Osteocyte (in vitro differentiated cells): Measurements from ENCODE around the gene PITX3. TPM values are rescaled to one million over a fixed set of nuclear protein-coding genes. Genes with fewer than 3 reads are reported as not detected.
"Not testable (repeated sequence)": the region's sequence is repeated elsewhere in the genome, so short reads cannot be mapped to it uniquely, and the experiment has no call there.

Source experiments
- DNase-seq: peaks from one replicate; pipeline ENCODE4 v3.0.0; 2021; ENCODE audit warnings: mixed read lengths; ENCODE audit not compliant: unreplicated experiment; ENCODE audit errors: extremely low spot score
- H3K27ac Mint-ChIP-seq: one replicate; pipeline ENCODE4 v1.8.0; 2021; ENCODE audit warnings: mild to moderate bottlenecking, mixed read lengths; ENCODE audit not compliant: unreplicated experiment
- H3K27me3 Mint-ChIP-seq: one replicate; pipeline ENCODE4 v1.8.0; 2021; ENCODE audit warnings: mixed read lengths; ENCODE audit not compliant: unreplicated experiment
- H3K36me3 Mint-ChIP-seq: one replicate; pipeline ENCODE4 v1.8.0; 2021; ENCODE audit warnings: mixed read lengths; ENCODE audit not compliant: unreplicated experiment
- H3K4me1 Mint-ChIP-seq: one replicate; pipeline ENCODE4 v1.8.0; 2021; ENCODE audit warnings: mixed read lengths; ENCODE audit not compliant: unreplicated experiment
- H3K4me3 Mint-ChIP-seq: one replicate; pipeline ENCODE4 v1.8.0; 2021; ENCODE audit warnings: mild to moderate bottlenecking, moderate library complexity, mixed read lengths; ENCODE audit not compliant: unreplicated experiment
- H3K9me3 Mint-ChIP-seq: one replicate; pipeline ENCODE4 v1.8.0; 2021; ENCODE audit warnings: mixed read lengths; ENCODE audit not compliant: unreplicated experiment
- CTCF ChIP-seq: fragments of 200-600 bp; sonication (generic); IDR thresholded peaks from 2 replicates; pipeline ENCODE4 v1.5.0; 2021; ENCODE audit warnings: antibody characterized with exemption, mild to moderate bottlenecking, moderate library complexity
- total RNA-seq: library from RNA; stranded (reverse); gene quantifications from 2 replicates; pipeline ENCODE4 v1.2.1, GENCODE V29; 2021

The PITX3 gene
- total RNA-seq, 1 donor from 2014 or later, result not detected

GRCh38 chr10:102262744-102263370 lies 21.5 kb upstream of the PITX3 start:
- H3K27ac Mint-ChIP-seq, result no peak overlapping the region

GRCh38 chr10:102261842-102262241 lies 20.5 kb upstream of the PITX3 start:
- peak overlapping the region; percentile 41 for H3K27ac Mint-ChIP-seq
- peaks cover 22% of the 10 kb centered on the region for H3K36me3 Mint-ChIP-seq
- peaks cover 14% of the 10 kb centered on the region for H3K4me1 Mint-ChIP-seq
- no peak overlapping the region for H3K4me3 Mint-ChIP-seq
- no peak for TF ChIP-seq CTCF
- no peaks in the 10 kb centered on the region for H3K9me3 Mint-ChIP-seq
- H3K27me3 Mint-ChIP-seq, result no peaks in the 10 kb centered on the region
- no peak for DNase-seq

More at GRCh38 chr10:102262744-102263370, 21.5 kb upstream of the PITX3 start:
- no peak for TF ChIP-seq CTCF
- Mint-ChIP-seq H3K36me3 (peaks cover 22% of the 10 kb centered on the region), H3K27me3 (no peaks in the 10 kb centered on the region), H3K9me3 (no peaks in the 10 kb centered on the region), H3K4me1 (peaks cover 24% of the 10 kb centered on the region), H3K4me3 (no peak overlapping the region)
- DNase-seq, result no peak

GRCh38 chr10:102261196-102261595 lies 19.9 kb upstream of the PITX3 start:
- H3K27ac Mint-ChIP-seq, result no peak overlapping the region
- peaks cover 13% of the 10 kb centered on the region for H3K4me1 Mint-ChIP-seq
- no peaks in the 10 kb centered on the region for H3K27me3 Mint-ChIP-seq
- H3K9me3 Mint-ChIP-seq, result no peaks in the 10 kb centered on the region
- no peak for DNase-seq
- peaks cover 22% of the 10 kb centered on the region for H3K36me3 Mint-ChIP-seq
- H3K4me3 Mint-ChIP-seq, result no peak overlapping the region
- no peak for TF ChIP-seq CTCF

- H3K27me3 Mint-ChIP-seq, result no peaks in the 10 kb centered on the region
- peaks cover 5% of the 10 kb centered on the region for H3K4me1 Mint-ChIP-seq
- H3K9me3 Mint-ChIP-seq, result no peaks in the 10 kb centered on the region
- H3K4me3 Mint-ChIP-seq, result no peak overlapping the region
- TF ChIP-seq CTCF, result no peak
- peaks cover 8% of the 10 kb centered on the region for H3K36me3 Mint-ChIP-seq
- no peak overlapping the region for H3K27ac Mint-ChIP-seq
- DNase-seq, result no peak
These were observed 14.1 kb upstream of the PITX3 start for GRCh38 chr10:102255404-102255803.

GRCh38 chr10:102254426-102254825 lies 13.1 kb upstream of the PITX3 start:
- Mint-ChIP-seq H3K4me1 (peaks cover 7% of the 10 kb centered on the region), H3K4me3 (no peak overlapping the region), H3K9me3 (no peaks in the 10 kb centered on the region), H3K27ac (no peak overlapping the region), H3K36me3 (peaks cover 3% of the 10 kb centered on the region), H3K27me3 (no peaks in the 10 kb centered on the region)
- DNase-seq, result no peak
- no peak for TF ChIP-seq CTCF

- H3K4me1 Mint-ChIP-seq, result peaks cover 22% of the 10 kb centered on the region
- not testable (repeated sequence) for H3K4me3 Mint-ChIP-seq, DNase-seq, H3K27ac Mint-ChIP-seq, H3K9me3 Mint-ChIP-seq, H3K36me3 Mint-ChIP-seq, H3K27me3 Mint-ChIP-seq
These were observed 11.2 kb upstream of the PITX3 start for GRCh38 chr10:102252508-102252907.
